Adrenal gland (tissue), 5 donors: ENCODE data around the gene NPAS3.

Source experiments
- CTCF ChIP-seq, 6 experiments: fragments of 450-650 bp in 4 of 6; fragments of 200-600 bp in 2 of 6; sonication (generic) in 1 of 6; IDR thresholded peaks; 1 replicate in 5 of 6; 2 replicates in 1 of 6; pipeline versions ENCODE4 v1.5.1 to v1.8.0; 2016 to 2021; ENCODE audit warnings: antibody characterized with exemption in 6 of 6, mild to moderate bottlenecking in 2 of 6, moderate library complexity in 1 of 6
- POLR2A ChIP-seq, 2 donors: fragments of 450-650 bp; IDR thresholded peaks; one replicate each; pipeline ENCODE4 v1.6.1; 2017; ENCODE audit warnings: antibody characterized with exemption in 2 of 2, mild to moderate bottlenecking in 2 of 2, moderate library complexity in 1 of 2
- donor health status: DM: no; HTN: no; CAD: no.

GRCh38 chr14:33201116-33201515 is 262.4 kb downstream of the NPAS3 start:
- TF ChIP-seq CTCF (IDR thresholded peaks at IDR 0.05): no peak
- no peak for TF ChIP-seq POLR2A (IDR thresholded peaks at IDR 0.05)
